22Rv1 (cell line): ENCODE data around the gene RB1.

Experiments
- ZFX ChIP-seq: fragments of 450-650 bp; IDR thresholded peaks from 2 replicates; pipeline ENCODE4 v1.6.1; 2017; ENCODE audit warnings: antibody characterized with exemption, borderline replicate concordance
- TF ChIP-seq, protein P1 (sequence below): fragments of 450-650 bp; IDR thresholded peaks from 2 replicates; pipeline ENCODE4 v1.5.1; 2017; ENCODE audit warnings: mild to moderate bottlenecking

DNA sequence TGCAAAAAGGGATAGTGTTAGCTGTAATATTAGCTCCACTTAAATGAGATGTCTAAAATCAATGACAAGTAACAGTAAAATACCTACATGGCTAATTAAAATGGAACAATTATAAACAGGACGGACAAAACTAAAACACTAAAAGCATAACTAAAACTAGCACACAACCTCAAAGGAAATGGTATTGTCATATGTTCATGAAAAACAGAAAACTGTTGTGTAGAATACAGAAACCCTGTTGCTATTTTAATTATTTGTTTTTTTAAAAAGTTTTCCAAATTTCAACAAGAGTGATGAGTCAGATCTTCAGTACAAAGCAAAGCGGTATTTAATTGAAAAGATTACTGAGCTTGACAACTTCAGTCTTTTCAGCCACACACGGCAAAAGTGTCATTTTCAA, 225.2 kb downstream of the RB1 start:
- TF ChIP-seq, protein P1, sequence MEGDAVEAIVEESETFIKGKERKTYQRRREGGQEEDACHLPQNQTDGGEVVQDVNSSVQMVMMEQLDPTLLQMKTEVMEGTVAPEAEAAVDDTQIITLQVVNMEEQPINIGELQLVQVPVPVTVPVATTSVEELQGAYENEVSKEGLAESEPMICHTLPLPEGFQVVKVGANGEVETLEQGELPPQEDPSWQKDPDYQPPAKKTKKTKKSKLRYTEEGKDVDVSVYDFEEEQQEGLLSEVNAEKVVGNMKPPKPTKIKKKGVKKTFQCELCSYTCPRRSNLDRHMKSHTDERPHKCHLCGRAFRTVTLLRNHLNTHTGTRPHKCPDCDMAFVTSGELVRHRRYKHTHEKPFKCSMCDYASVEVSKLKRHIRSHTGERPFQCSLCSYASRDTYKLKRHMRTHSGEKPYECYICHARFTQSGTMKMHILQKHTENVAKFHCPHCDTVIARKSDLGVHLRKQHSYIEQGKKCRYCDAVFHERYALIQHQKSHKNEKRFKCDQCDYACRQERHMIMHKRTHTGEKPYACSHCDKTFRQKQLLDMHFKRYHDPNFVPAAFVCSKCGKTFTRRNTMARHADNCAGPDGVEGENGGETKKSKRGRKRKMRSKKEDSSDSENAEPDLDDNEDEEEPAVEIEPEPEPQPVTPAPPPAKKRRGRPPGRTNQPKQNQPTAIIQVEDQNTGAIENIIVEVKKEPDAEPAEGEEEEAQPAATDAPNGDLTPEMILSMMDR, result no peak
- TF ChIP-seq ZFX, result no peak
